CD8-positive, alpha-beta memory T cell (primary cell): ENCODE measurements around the gene LRPPRC. TPM values are rescaled to one million over a fixed set of nuclear protein-coding genes. Genes with fewer than 3 reads are reported as not detected.
"Not testable (repeated sequence)": the region's sequence is repeated elsewhere in the genome, so short reads cannot be mapped to it uniquely, and the experiment has no call there.

Experiments used
- CTCF ChIA-PET: fragments of 350-600 bp; sonication (Branson Sonifier 250); formaldehyde crosslinking; loops from one replicate; lab custom pipeline; 2021; ENCODE audit warnings: antibody characterized with exemption; lab: Charles Lee
- POLR2A ChIA-PET: fragments of 350-600 bp; sonication (Branson Sonifier 250); formaldehyde crosslinking; loops from one replicate; lab custom pipeline; 2021; ENCODE audit warnings: antibody characterized with exemption; lab: Charles Lee
- DNase-seq, 5 donors: peaks; one replicate each; pipeline versions ENCODE4 v3.0.0 to v3.0.0-alpha.2; 2020 to 2022; ENCODE audit warnings: mixed read lengths in 1 of 5
- H3K27ac ChIP-seq: one replicate; pipeline ENCODE4 v1.7.0; 2013; ENCODE audit warnings: low read depth, mild to moderate bottlenecking, low read length, moderate library complexity
- H3K27me3 ChIP-seq: 2 replicates; pipeline ENCODE4 v1.7.0; 2013; ENCODE audit warnings: low read length, mild to moderate bottlenecking; ENCODE audit not compliant: insufficient read depth, poor library complexity, severe bottlenecking
- H3K36me3 ChIP-seq: 2 replicates; pipeline ENCODE4 v1.7.0; 2013; ENCODE audit warnings: mild to moderate bottlenecking, low read length, moderate library complexity; ENCODE audit not compliant: insufficient read depth
- H3K4me1 ChIP-seq: 2 replicates; pipeline ENCODE4 v1.7.0; 2013; ENCODE audit warnings: mild to moderate bottlenecking, low read length, moderate library complexity; ENCODE audit not compliant: insufficient read depth
- H3K4me3 ChIP-seq: 2 replicates; pipeline ENCODE4 v1.7.0; 2013; ENCODE audit warnings: mild to moderate bottlenecking, low read length
- H3K9me3 ChIP-seq: 2 replicates; pipeline ENCODE4 v1.7.0; 2013; ENCODE audit warnings: mild to moderate bottlenecking, low read length
- H3K27ac Mint-ChIP-seq, 8 donors: one replicate each; pipeline ENCODE4 v1.8.0; 2020 to 2021; ENCODE audit warnings: mixed read lengths in 8 of 8, mild to moderate bottlenecking in 6 of 8, inconsistent platforms in 3 of 8, moderate library complexity in 3 of 8
- H3K27me3 Mint-ChIP-seq, 2 donors: one replicate each; pipeline ENCODE4 v1.8.0; 2020 to 2021; ENCODE audit warnings: mixed read lengths in 2 of 2, mild to moderate bottlenecking in 1 of 2, moderate library complexity in 1 of 2
- H3K36me3 Mint-ChIP-seq, 3 donors: one replicate each; pipeline ENCODE4 v1.8.0; 2020 to 2021; ENCODE audit warnings: mixed read lengths in 3 of 3, inconsistent platforms in 1 of 3, mild to moderate bottlenecking in 1 of 3
- H3K4me1 Mint-ChIP-seq, 3 donors: one replicate each; pipeline ENCODE4 v1.8.0; 2020 to 2021; ENCODE audit warnings: mixed read lengths in 3 of 3, inconsistent platforms in 1 of 3, mild to moderate bottlenecking in 1 of 3
- H3K4me3 Mint-ChIP-seq, 7 donors: one replicate each; pipeline ENCODE4 v1.8.0; 2020 to 2021; ENCODE audit warnings: mixed read lengths in 7 of 7, mild to moderate bottlenecking in 6 of 7, moderate library complexity in 4 of 7, inconsistent platforms in 2 of 7
- H3K9me3 Mint-ChIP-seq, 5 donors: one replicate each; pipeline ENCODE4 v1.8.0; 2020 to 2022; ENCODE audit warnings: mixed read lengths in 5 of 5, mild to moderate bottlenecking in 3 of 5, moderate library complexity in 2 of 5, inconsistent platforms in 1 of 5
- polyA plus RNA-seq: library from polyadenylated mRNA; unstranded; fragments of 300-500 nt; fragmentation: Illumina TruSeq; gene quantifications from one replicate; pipeline ENCODE4 v1.2.3, GENCODE V29; 2021
- total RNA-seq, 2 experiments: library from RNA; stranded (reverse); gene quantifications; one replicate each; pipeline ENCODE4 v1.2.3, GENCODE V29; 2021

LRPPRC gene
- total and polyA plus RNA-seq, 3 experiments from 2014 or later = 41.0 to 166 (median 164) TPM

GRCh38 chr2:43927442-43927841 is 68.3 kb downstream of the LRPPRC start:
- no peaks in the 10 kb centered on the region for H3K9me3 Mint-ChIP-seq
- Histone ChIP-seq H3K9me3 (no peaks in the 10 kb centered on the region), H3K4me3 (no peak overlapping the region), H3K4me1 (no peaks in the 10 kb centered on the region), H3K27ac (peak overlapping the region; percentile 13), H3K27me3 (no peaks in the 10 kb centered on the region), H3K36me3 (no peaks in the 10 kb centered on the region)
- no peaks in the 10 kb centered on the region for H3K27me3 Mint-ChIP-seq
- H3K4me3 Mint-ChIP-seq = peak overlapping the region; percentile 32 to 87 (median 71)
- peaks cover 0 to 65% (median 28%) of the 10 kb centered on the region in 3 donors for H3K36me3 Mint-ChIP-seq
- ChIA-PET POLR2A (no interaction called here), CTCF (no interaction called here)
- no peak for DNase-seq
- H3K4me1 Mint-ChIP-seq = peaks cover 15 to 31% (median 30%) of the 10 kb centered on the region in 3 donors
- H3K27ac Mint-ChIP-seq = peak overlapping the region in 7 of 8 donors; percentile 4 to 91 (median 86)

GRCh38 chr2:43925431-43925830 is 70.4 kb downstream of the LRPPRC start:
- Mint-ChIP-seq H3K27ac (no peak overlapping the region), H3K36me3 (peaks cover 0 to 63% (median 23%) of the 10 kb centered on the region in 3 donors), H3K9me3 (no peaks in the 10 kb centered on the region), H3K27me3 (no peaks in the 10 kb centered on the region), H3K4me1 (peaks cover 15 to 31% (median 30%) of the 10 kb centered on the region in 3 donors), H3K4me3 (no peak overlapping the region)
- DNase-seq = no peak
- CTCF ChIA-PET = no interaction called here
- POLR2A ChIA-PET = no interaction called here
- Histone ChIP-seq H3K36me3 (no peaks in the 10 kb centered on the region), H3K4me1 (no peaks in the 10 kb centered on the region), H3K4me3 (no peak overlapping the region), H3K27me3 (no peaks in the 10 kb centered on the region), H3K27ac (no peak overlapping the region), H3K9me3 (no peaks in the 10 kb centered on the region)

GRCh38 chr2:43924463-43924862 is 71.3 kb downstream of the LRPPRC start:
- H3K36me3 Mint-ChIP-seq = peaks cover 0 to 59% (median 16%) of the 10 kb centered on the region in 3 donors
- Histone ChIP-seq H3K4me3 (no peak overlapping the region), H3K4me1 (no peaks in the 10 kb centered on the region), H3K36me3 (no peaks in the 10 kb centered on the region), H3K27me3 (no peaks in the 10 kb centered on the region), H3K27ac (no peak overlapping the region), H3K9me3 (no peaks in the 10 kb centered on the region)
- no peaks in the 10 kb centered on the region for H3K27me3 Mint-ChIP-seq
- ChIA-PET CTCF (no interaction called here), POLR2A (no interaction called here)
- H3K9me3 Mint-ChIP-seq = no peaks in the 10 kb centered on the region
- no peak overlapping the region for H3K4me3 Mint-ChIP-seq
- no peak overlapping the region for H3K27ac Mint-ChIP-seq
- peaks cover 15 to 25% (median 22%) of the 10 kb centered on the region in 3 donors for H3K4me1 Mint-ChIP-seq
- no peak for DNase-seq

GRCh38 chr2:43911136-43911790 is 84.5 kb downstream of the LRPPRC start:
- H3K27me3 Mint-ChIP-seq, CTCF ChIA-PET, DNase-seq, POLR2A ChIA-PET, H3K4me1 ChIP-seq, H3K4me3 ChIP-seq, H3K9me3 ChIP-seq, H3K27ac ChIP-seq, H3K9me3 Mint-ChIP-seq, H3K27ac Mint-ChIP-seq, H3K27me3 ChIP-seq, H3K4me3 Mint-ChIP-seq: not testable (repeated sequence)
- peaks cover 13 to 79% (median 36%) of the 10 kb centered on the region in 3 donors for H3K36me3 Mint-ChIP-seq
- H3K36me3 ChIP-seq = peaks cover 20% of the 10 kb centered on the region
- H3K4me1 Mint-ChIP-seq = peaks cover 3 to 15% (median 4%) of the 10 kb centered on the region in 3 donors

- H3K27ac Mint-ChIP-seq = peak overlapping the region in 4 of 8 donors; percentile 18 to 56 (median 43)
- no peak overlapping the region for H3K4me3 ChIP-seq
- no peak for DNase-seq
- H3K36me3 ChIP-seq = peaks cover 15% of the 10 kb centered on the region
- no peaks in the 10 kb centered on the region for H3K9me3 Mint-ChIP-seq
- POLR2A ChIA-PET = no interaction called here
- CTCF ChIA-PET = no interaction called here
- H3K4me1 Mint-ChIP-seq = peaks cover 3 to 24% (median 6%) of the 10 kb centered on the region in 3 donors
- H3K36me3 Mint-ChIP-seq = peaks cover 12 to 75% (median 22%) of the 10 kb centered on the region in 3 donors
- H3K4me1 ChIP-seq = no peaks in the 10 kb centered on the region
- no peaks in the 10 kb centered on the region for H3K27me3 ChIP-seq
- no peak overlapping the region for H3K4me3 Mint-ChIP-seq
- no peaks in the 10 kb centered on the region for H3K9me3 ChIP-seq
- no peaks in the 10 kb centered on the region for H3K27me3 Mint-ChIP-seq
- no peak overlapping the region for H3K27ac ChIP-seq
Measured at GRCh38 chr2:43906448-43907109, 89.2 kb downstream of the LRPPRC start.

GRCh38 chr2:43905871-43906270 is 89.9 kb downstream of the LRPPRC start:
- ChIA-PET POLR2A (no interaction called here), CTCF (no interaction called here)
- H3K27me3 Mint-ChIP-seq = no peaks in the 10 kb centered on the region
- H3K9me3 ChIP-seq = no peaks in the 10 kb centered on the region
- no peak for DNase-seq
- no peaks in the 10 kb centered on the region for H3K27me3 ChIP-seq
- peaks cover 15% of the 10 kb centered on the region for H3K36me3 ChIP-seq
- H3K27ac Mint-ChIP-seq = no peak overlapping the region
- no peaks in the 10 kb centered on the region for H3K4me1 ChIP-seq
- H3K27ac ChIP-seq = no peak overlapping the region
- peaks cover 9 to 73% (median 22%) of the 10 kb centered on the region in 3 donors for H3K36me3 Mint-ChIP-seq
- no peaks in the 10 kb centered on the region for H3K9me3 Mint-ChIP-seq
- no peak overlapping the region for H3K4me3 Mint-ChIP-seq
- H3K4me3 ChIP-seq = no peak overlapping the region
- H3K4me1 Mint-ChIP-seq = peaks cover 3 to 24% (median 6%) of the 10 kb centered on the region in 3 donors

- Histone ChIP-seq H3K4me1 (no peaks in the 10 kb centered on the region), H3K27me3 (no peaks in the 10 kb centered on the region), H3K4me3 (no peak overlapping the region), H3K27ac (no peak overlapping the region), H3K9me3 (no peaks in the 10 kb centered on the region), H3K36me3 (peaks cover 15% of the 10 kb centered on the region)
- CTCF ChIA-PET = no interaction called here
- DNase-seq = no peak
- H3K9me3 Mint-ChIP-seq = no peaks in the 10 kb centered on the region
- no peak overlapping the region for H3K27ac Mint-ChIP-seq
- peaks cover 3 to 24% (median 6%) of the 10 kb centered on the region in 3 donors for H3K4me1 Mint-ChIP-seq
- H3K4me3 Mint-ChIP-seq = no peak overlapping the region
- POLR2A ChIA-PET = no interaction called here
- peaks cover 9 to 75% (median 26%) of the 10 kb centered on the region in 3 donors for H3K36me3 Mint-ChIP-seq
- no peaks in the 10 kb centered on the region for H3K27me3 Mint-ChIP-seq
Measured at GRCh38 chr2:43905371-43905803, 90.4 kb downstream of the LRPPRC start.

GRCh38 chr2:43899589-43899988 is 96.2 kb downstream of the LRPPRC start:
- H3K27me3 ChIP-seq = no peaks in the 10 kb centered on the region
- no peaks in the 10 kb centered on the region for H3K4me1 ChIP-seq
- no peak overlapping the region for H3K4me3 ChIP-seq
- POLR2A ChIA-PET = no interaction called here
- H3K27ac ChIP-seq = no peak overlapping the region
- H3K27me3 Mint-ChIP-seq = no peaks in the 10 kb centered on the region
- CTCF ChIA-PET = no interaction called here
- H3K9me3 ChIP-seq = no peaks in the 10 kb centered on the region
- H3K4me3 Mint-ChIP-seq = no peak overlapping the region
- peaks cover 10 to 79% (median 19%) of the 10 kb centered on the region in 3 donors for H3K36me3 Mint-ChIP-seq
- peaks cover 0 to 2% (median 0%) of the 10 kb centered on the region in 3 donors for H3K4me1 Mint-ChIP-seq
- DNase-seq = no peak
- H3K27ac Mint-ChIP-seq = no peak overlapping the region
- H3K36me3 ChIP-seq = peaks cover 25% of the 10 kb centered on the region
- no peaks in the 10 kb centered on the region for H3K9me3 Mint-ChIP-seq
